GM12878 (cell line): ENCODE measurements around the gene MAPKAPK2. TPM values are rescaled to one million over a fixed set of nuclear protein-coding genes. Genes with fewer than 3 reads are reported as not detected.
A peak's percentile ranks its signal among the peaks of the same experiment; 100 is the strongest.

Source experiments
- ASH2L ChIP-seq: fragments of 300-600, 200-600 bp; sonication (generic); IDR thresholded peaks from 2 replicates; pipeline ENCODE4 v1.6.1; 2017; ENCODE audit warnings: low read depth, mild to moderate bottlenecking, borderline replicate concordance
- BACH1 ChIP-seq: fragments of 450-650 bp; IDR thresholded peaks from 2 replicates; pipeline ENCODE4 v1.6.1; 2017; ENCODE audit warnings: mild to moderate bottlenecking, borderline replicate concordance
- BHLHE40 ChIP-seq, 2 experiments: fragments of 450-650 bp in 1 of 2; IDR thresholded peaks; 2 replicates each; pipeline ENCODE4 v1.6.1; 2011 to 2017; ENCODE audit warnings: low read depth in 2 of 2, borderline replicate concordance in 1 of 2, improper control_type of control experiment in 1 of 2, low read length in 1 of 2, mild to moderate bottlenecking in 1 of 2
- CHD2 ChIP-seq: IDR thresholded peaks from 2 replicates; pipeline ENCODE4 v1.6.1; 2011; ENCODE audit warnings: low read depth, low read length, improper control_type of control experiment, borderline replicate concordance
- DPF2 ChIP-seq: fragments of 450-650 bp; IDR thresholded peaks from 2 replicates; pipeline ENCODE4 v1.6.1; 2017; ENCODE audit warnings: mild to moderate bottlenecking
- IRF5 ChIP-seq: fragments of 450-650 bp; IDR thresholded peaks from 2 replicates; pipeline ENCODE4 v1.6.1; 2017; ENCODE audit warnings: borderline replicate concordance
- MEF2B ChIP-seq: fragments of 450-650 bp; IDR thresholded peaks from 2 replicates; pipeline ENCODE4 v1.6.1; 2018; ENCODE audit warnings: mild to moderate bottlenecking, moderate library complexity; ENCODE audit not compliant: partially characterized antibody, poor library complexity, severe bottlenecking
- NBN ChIP-seq: fragments of 450-650 bp; IDR thresholded peaks from 2 replicates; pipeline ENCODE4 v1.6.1; 2016
- PBX3 ChIP-seq: IDR thresholded peaks from 2 replicates; pipeline ENCODE4 v1.6.1; 2011; ENCODE audit warnings: mild to moderate bottlenecking, low read depth, low read length, moderate library complexity; ENCODE audit not compliant: insufficient replicate concordance
- PML ChIP-seq: IDR thresholded peaks from 2 replicates; pipeline ENCODE4 v1.6.1; 2012; ENCODE audit warnings: low read length, inconsistent platforms
- POLR2A ChIP-seq: IDR thresholded peaks from 2 replicates; pipeline ENCODE4 v1.6.1; 2011; ENCODE audit warnings: low read depth, mild to moderate bottlenecking, low read length
- SKIL ChIP-seq: fragments of 450-650 bp; IDR thresholded peaks from 2 replicates; pipeline ENCODE4 v1.6.1; 2017; ENCODE audit warnings: mild to moderate bottlenecking, low read depth, inconsistent platforms; ENCODE audit not compliant: poor library complexity, severe bottlenecking
- SP1 ChIP-seq: IDR thresholded peaks from one replicate; pipeline ENCODE4 v1.6.1; 2011; ENCODE audit warnings: low read depth, low read length
- SREBF2 ChIP-seq: IDR thresholded peaks from 2 replicates; pipeline ENCODE4 v1.6.1; 2012; ENCODE audit warnings: mild to moderate bottlenecking, low read length
- TCF12 ChIP-seq: IDR thresholded peaks from 2 replicates; pipeline ENCODE4 v1.6.1; 2011; ENCODE audit warnings: low read depth, mild to moderate bottlenecking, low read length
- TCF3 ChIP-seq: IDR thresholded peaks from 2 replicates; pipeline ENCODE4 v1.6.1; 2012; ENCODE audit warnings: low read depth, mild to moderate bottlenecking, low read length, borderline replicate concordance; ENCODE audit not compliant: insufficient read depth
- TCF7 ChIP-seq: IDR thresholded peaks from 2 replicates; pipeline ENCODE4 v1.6.1; 2014; ENCODE audit warnings: antibody characterized with exemption, borderline replicate concordance
- ZNF207 ChIP-seq: fragments of 450-650 bp; IDR thresholded peaks from 2 replicates; pipeline ENCODE4 v1.6.1; 2014; ENCODE audit warnings: antibody characterized with exemption, mild to moderate bottlenecking, borderline replicate concordance
- ZNF24 ChIP-seq: fragments of 450-650 bp; IDR thresholded peaks from 2 replicates; pipeline ENCODE4 v1.6.1; 2017; ENCODE audit warnings: antibody characterized with exemption, mild to moderate bottlenecking
- polyA plus RNA-seq, 11 experiments: library from polyadenylated mRNA; depleted of rRNA in 4 of 11; unstranded in 6 of 11; stranded (reverse) in 5 of 11; fragments of >200 nt; fragmentation: Nextera tagmentation in 4 of 11; fragmentation: Illumina TruSeq in 1 of 11; extraction: Ambion mirVana in 4 of 11; extraction: Trizol in 1 of 11; gene quantifications; 1 replicate in 1 of 11; 2 replicates in 10 of 11; pipeline versions ENCODE4 v1.2.1 to v1.2.3, GENCODE V29; 2011 to 2016; ENCODE audit warnings: inconsistent platforms in 2 of 11, missing spikeins in 2 of 11, low read depth in 1 of 11
- total RNA-seq, 4 experiments: library from RNA; depleted of rRNA in 3 of 4; stranded (reverse); fragments of >200 nt in 3 of 4; fragmentation: Illumina TruSeq in 1 of 4; extraction: Trizol in 1 of 4; gene quantifications; 2 replicates each; pipeline versions ENCODE4 v1.2.1 to v1.2.3, GENCODE V29; 2013 to 2021

Gene MAPKAPK2
- total and polyA plus RNA-seq, 10 of the 15 experiments (the other 5 are each of a cell fraction or from before 2014, with no cell fraction given) = 0.72 to 92.2 (median 49.3) TPM

- TF ChIP-seq BHLHE40 (IDR thresholded peaks at IDR 0.05; ENCODE audit: borderline replicate concordance in 1 of 2, low read depth in 2 of 2, low read length in 1 of 2) (peak in 1 of 2 experiments; percentile 38; a peak in 1 of 4 replicates), NBN (no peak), DPF2 (0 out of 2 replicates have a peak, but pooled peaks have one; percentile 26), BACH1 (0 out of 2 replicates have a peak, but pooled peaks have one; percentile 19), ZNF207 (no peak), SREBF2 (no peak), POLR2A (no peak), TCF12 (0 out of 2 replicates have a peak, but pooled peaks have one; percentile 58), PML (no peak), CHD2 (peak; percentile 38; the same call in 1 of the 2 replicates), MEF2B (peak; percentile 53), ZNF24 (no peak), TCF7 (no peak), PBX3 (no peak), SP1 (no peak), ASH2L (no peak), SKIL (peak; percentile 29), IRF5 (no peak), TCF3 (no peak)
These were observed 32.4 kb downstream of the MAPKAPK2 start (continued) for GRCh38 chr1:206716870-206717673.
